ENCODE results near the gene SDCCAG8. TPM values are rescaled to one million over a fixed set of nuclear protein-coding genes. Genes with fewer than 3 reads are reported as not detected.
A peak's percentile ranks its signal among the peaks of the same experiment; 100 is the strongest.

The SDCCAG8 gene
- total RNA-seq, 1 experiment from 2014 or later = 17.2 TPM

- DNase-seq (ENCODE audit: low read depth in 1 of 2, low spot score in 2 of 2) = no peak
- Histone ChIP-seq H3K27ac (no peak overlapping the region), H3K4me3 (no peak overlapping the region), H3K4me1 (replicated peaks) (peaks cover 18% of the 10 kb centered on the region), H3K36me3 (peaks cover 19% of the 10 kb centered on the region), H3K9me3 (replicated peaks) (no peaks in the 10 kb centered on the region), H3K27me3 (replicated peaks) (no peaks in the 10 kb centered on the region)
These were observed 290.6 kb downstream of the SDCCAG8 start for GRCh38 chr1:243546457-243546856.

- Histone ChIP-seq H3K9me3 (replicated peaks) (no peaks in the 10 kb centered on the region), H3K36me3 (peaks cover 19% of the 10 kb centered on the region), H3K27me3 (replicated peaks) (no peaks in the 10 kb centered on the region), H3K27ac (no peak overlapping the region), H3K4me3 (no peak overlapping the region), H3K4me1 (replicated peaks) (peaks cover 18% of the 10 kb centered on the region)
- no peak for DNase-seq (ENCODE audit: low read depth in 1 of 2, low spot score in 2 of 2)
These were observed 292.1 kb downstream of the SDCCAG8 start for GRCh38 chr1:243547891-243548290.

- Histone ChIP-seq H3K4me1 (replicated peaks) (peaks cover 18% of the 10 kb centered on the region), H3K27ac (no peak overlapping the region), H3K9me3 (replicated peaks) (no peaks in the 10 kb centered on the region), H3K36me3 (peaks cover 14% of the 10 kb centered on the region), H3K27me3 (replicated peaks) (no peaks in the 10 kb centered on the region), H3K4me3 (no peak overlapping the region)
- no peak for DNase-seq (ENCODE audit: low read depth in 1 of 2, low spot score in 2 of 2)
These were observed 292.7 kb downstream of the SDCCAG8 start for GRCh38 chr1:243548516-243548915.

- H3K36me3 ChIP-seq = peaks cover 12% of the 10 kb centered on the region
- peak in 1 of 2 experiments; percentile 17 for DNase-seq (ENCODE audit: low read depth in 1 of 2, low spot score in 2 of 2)
- peaks cover 18% of the 10 kb centered on the region for H3K4me1 ChIP-seq (replicated peaks)
- H3K4me3 ChIP-seq = no peak overlapping the region
- no peaks in the 10 kb centered on the region for H3K27me3 ChIP-seq (replicated peaks)
- H3K27ac ChIP-seq = no peak overlapping the region
- no peaks in the 10 kb centered on the region for H3K9me3 ChIP-seq (replicated peaks)
These were observed 293.3 kb downstream of the SDCCAG8 start for GRCh38 chr1:243549108-243549507.

Other genes starting within 250 kb of the SDCCAG8 start
- gene CEP170, start 760 bp upstream of the SDCCAG8 start, total RNA-seq (2014; rRNA removed; shearing (Covaris generic)) = 47.0 and 65.2 TPM in 2 replicates

Measured in SJSA1 (cell line).